Naive thymus-derived CD4-positive, alpha-beta T cell (primary cell): ENCODE measurements around the gene GAL3ST3. TPM values are rescaled to one million over a fixed set of nuclear protein-coding genes. Genes with fewer than 3 reads are reported as not detected.
"Not testable (repeated sequence)": the region's sequence is repeated elsewhere in the genome, so short reads cannot be mapped to it uniquely, and the experiment has no call there.

Source experiments
- ATAC-seq: fragments of 150-1000 bp; cut with Tn5 transposase; 2 replicates; pipeline ENCODE4 v1.10.0; 2021; ENCODE audit warnings: mild to moderate bottlenecking, moderate library complexity
- CTCF ChIA-PET: fragments of 350-600 bp; sonication (Branson Sonifier 250); formaldehyde crosslinking; loops from one replicate; lab custom pipeline; 2021; ENCODE audit warnings: antibody characterized with exemption; lab: Charles Lee
- POLR2A ChIA-PET: fragments of 350-600 bp; sonication (Branson Sonifier 250); formaldehyde crosslinking; loops from one replicate; lab custom pipeline; 2021; ENCODE audit warnings: antibody characterized with exemption, inconsistent platforms; lab: Charles Lee
- DNase-seq, 9 donors: peaks; one replicate each; pipeline versions ENCODE4 v3.0.0 to v3.0.0-alpha.2; 2020 to 2022; ENCODE audit warnings: mixed read lengths in 1 of 9
- H3K27ac ChIP-seq: one replicate; pipeline ENCODE4 v1.7.0; 2013; ENCODE audit warnings: mild to moderate bottlenecking, low read depth, low read length, moderate library complexity
- H3K27me3 ChIP-seq, 2 donors: one replicate each; pipeline ENCODE4 v1.7.0; 2013; ENCODE audit warnings: low read length in 2 of 2, mild to moderate bottlenecking in 2 of 2, moderate library complexity in 2 of 2; ENCODE audit not compliant: control insufficient read depth in 2 of 2, insufficient read depth in 2 of 2
- H3K36me3 ChIP-seq, 3 experiments: 1 replicate in 2 of 3; 2 replicates in 1 of 3; pipeline ENCODE4 v1.7.0; 2013; ENCODE audit warnings: low read length in 3 of 3, mild to moderate bottlenecking in 3 of 3, moderate library complexity in 1 of 3; ENCODE audit not compliant: insufficient read depth in 3 of 3, control insufficient read depth in 2 of 3
- H3K4me1 ChIP-seq, 2 donors: one replicate each; pipeline ENCODE4 v1.7.0; 2013; ENCODE audit warnings: low read length in 2 of 2, mild to moderate bottlenecking in 2 of 2, moderate library complexity in 1 of 2; ENCODE audit not compliant: control insufficient read depth in 2 of 2, insufficient read depth in 2 of 2
- H3K4me3 ChIP-seq: 2 replicates; pipeline ENCODE4 v1.7.0; 2013; ENCODE audit warnings: mild to moderate bottlenecking, low read length
- H3K9me3 ChIP-seq, 3 experiments: 1 replicate in 2 of 3; 2 replicates in 1 of 3; pipeline ENCODE4 v1.7.0; 2013; ENCODE audit warnings: low read length in 3 of 3; ENCODE audit not compliant: control insufficient read depth in 2 of 3
- H3K27ac Mint-ChIP-seq, 9 donors: one replicate each; pipeline ENCODE4 v1.8.0; 2020 to 2022; ENCODE audit warnings: mixed read lengths in 9 of 9, mild to moderate bottlenecking in 8 of 9, moderate library complexity in 5 of 9, inconsistent platforms in 2 of 9
- H3K27me3 Mint-ChIP-seq, 5 donors: one replicate each; pipeline ENCODE4 v1.8.0; 2021 to 2022; ENCODE audit warnings: mixed read lengths in 5 of 5, mild to moderate bottlenecking in 1 of 5
- H3K36me3 Mint-ChIP-seq, 5 donors: one replicate each; pipeline ENCODE4 v1.8.0; 2020 to 2022; ENCODE audit warnings: mixed read lengths in 5 of 5, mild to moderate bottlenecking in 3 of 5, inconsistent platforms in 1 of 5
- H3K4me1 Mint-ChIP-seq, 7 donors: one replicate each; pipeline ENCODE4 v1.8.0; 2020 to 2022; ENCODE audit warnings: mixed read lengths in 7 of 7, mild to moderate bottlenecking in 3 of 7, inconsistent platforms in 1 of 7
- H3K4me3 Mint-ChIP-seq, 10 donors: one replicate each; pipeline ENCODE4 v1.8.0; 2020 to 2022; ENCODE audit warnings: mild to moderate bottlenecking in 10 of 10, mixed read lengths in 10 of 10, moderate library complexity in 6 of 10, inconsistent platforms in 2 of 10
- H3K9me3 Mint-ChIP-seq, 11 donors: one replicate each; pipeline ENCODE4 v1.8.0; 2020 to 2022; ENCODE audit warnings: mixed read lengths in 11 of 11, mild to moderate bottlenecking in 4 of 11, inconsistent platforms in 1 of 11, moderate library complexity in 1 of 11
- intact Hi-C, 2 donors: fragments of 100-400 bp; cut with micrococcal nuclease; formaldehyde crosslinking; loops; one replicate each; pipeline ENCODE4 v1.15.1; 2023
- polyA plus RNA-seq, 2 donors: library from polyadenylated mRNA; unstranded; fragments of 300-500 nt; fragmentation: Illumina TruSeq; gene quantifications; one replicate each; pipeline ENCODE4 v1.2.3, GENCODE V29; 2021
- total RNA-seq, 6 experiments: library from RNA in 5 of 6; stranded (reverse) in 5 of 6; gene quantifications; 1 replicate in 5 of 6; 2 replicates in 1 of 6; pipeline ENCODE4 v1.2.3 and lab custom pipeline; 2021 to 2026

Gene GAL3ST3
- total and polyA plus RNA-seq, 7 experiments from 2014 or later = not detected

DNA sequence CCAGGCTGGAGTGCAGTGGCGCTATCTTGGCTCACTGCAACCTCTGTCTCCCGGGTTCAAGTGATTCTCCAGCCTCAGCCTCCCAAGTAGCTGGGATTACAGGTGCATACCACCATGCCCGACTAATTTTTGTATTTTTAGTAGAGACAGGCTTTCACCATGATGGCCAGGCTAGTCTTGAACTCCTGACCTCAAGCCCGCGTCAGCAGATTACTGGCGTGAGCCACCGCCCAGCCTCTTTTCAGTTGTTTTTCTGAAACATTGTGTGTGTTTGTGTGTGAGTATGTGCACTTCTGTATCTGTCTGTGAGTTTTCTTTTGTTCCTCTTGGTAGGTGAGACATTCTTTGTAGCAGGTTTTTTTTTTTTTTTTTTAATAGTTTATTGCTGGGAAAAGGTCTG, 30.0 kb upstream of the GAL3ST3 start:
- H3K9me3 ChIP-seq, DNase-seq, H3K27me3 ChIP-seq, intact Hi-C loops, H3K9me3 Mint-ChIP-seq, H3K27me3 Mint-ChIP-seq, H3K4me3 ChIP-seq, ATAC-seq: not testable (repeated sequence)
- H3K4me1 Mint-ChIP-seq = peaks cover 58 to 95% (median 81%) of the 10 kb centered on the region in 7 donors
- H3K36me3 ChIP-seq = peaks cover 0 to 28% (median 0%) of the 10 kb centered on the region in 3 experiments
- ChIA-PET CTCF (interaction anchor here (0.8 to 1.6 kb wide), 4 partner anchors 8 to 55 kb away, joined by 3 to 8 read pairs (median 4); no protein-coding TSS in a partner anchor), POLR2A (interaction anchor here (0.6 to 7.9 kb wide), 10 partner anchors 8 to 967 kb away, joined by 3 to 139 read pairs (median 6); partner anchors contain the start of genes PACS1 and SF3B2)
- peaks cover 0 to 40% (median 26%) of the 10 kb centered on the region in 5 donors for H3K36me3 Mint-ChIP-seq
- H3K27ac ChIP-seq = peak overlapping the region; percentile 80
- H3K4me3 Mint-ChIP-seq = peak overlapping the region; percentile 18 to 94 (median 79)
- peaks cover 43 to 59% of the 10 kb centered on the region in 2 donors for H3K4me1 ChIP-seq
- peak overlapping the region; percentile 60 to 100 (median 97) for H3K27ac Mint-ChIP-seq

DNA sequence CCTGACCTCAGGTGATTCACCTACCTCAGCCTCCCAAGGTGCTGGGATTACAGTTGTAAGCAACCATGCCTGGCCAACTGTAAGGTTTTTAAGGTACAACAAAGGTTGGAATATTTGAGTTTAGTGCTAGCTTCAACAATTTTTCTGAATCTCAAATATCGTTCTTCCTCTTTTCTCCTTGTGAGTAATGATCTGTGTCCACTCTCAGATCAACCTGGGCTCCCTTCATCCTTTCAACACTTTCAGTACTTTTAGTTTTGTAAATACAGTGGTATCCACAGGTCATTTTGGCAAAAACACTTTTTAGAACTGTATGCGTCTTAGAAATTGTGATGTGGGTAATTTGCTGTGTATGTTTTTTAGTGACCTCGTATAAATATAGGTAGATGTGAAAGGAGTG, 29.0 kb upstream of the GAL3ST3 start:
- peak overlapping the region in 8 of 10 donors; percentile 61 to 94 (median 85) for H3K4me3 Mint-ChIP-seq
- ATAC-seq = no peak
- Histone ChIP-seq H3K36me3 (peaks cover 0 to 33% (median 0%) of the 10 kb centered on the region in 3 experiments), H3K4me1 (peaks cover 40 to 52% of the 10 kb centered on the region in 2 donors), H3K27me3 (no peaks in the 10 kb centered on the region), H3K9me3 (no peaks in the 10 kb centered on the region), H3K27ac (peak overlapping the region; percentile 80), H3K4me3 (no peak overlapping the region)
- ChIA-PET CTCF (interaction anchor here (0.7 to 1.2 kb wide), 2 partner anchors 26 to 39 kb away, joined by 3 to 4 read pairs; partner anchors contain the start of gene SF3B2), POLR2A (interaction anchor here (0.7 to 7.9 kb wide), 6 partner anchors 7 to 62 kb away, joined by 3 to 139 read pairs (median 4); partner anchors contain the start of gene PACS1)
- no peaks in the 10 kb centered on the region for H3K27me3 Mint-ChIP-seq
- H3K27ac Mint-ChIP-seq = peak overlapping the region in 8 of 9 donors; percentile 93 to 100 (median 98)
- peaks cover 56 to 95% (median 81%) of the 10 kb centered on the region in 7 donors for H3K4me1 Mint-ChIP-seq
- DNase-seq = no peak
- no peaks in the 10 kb centered on the region for H3K9me3 Mint-ChIP-seq
- H3K36me3 Mint-ChIP-seq = peaks cover 0 to 44% (median 34%) of the 10 kb centered on the region in 5 donors
- intact Hi-C loops = no loop called here

DNA sequence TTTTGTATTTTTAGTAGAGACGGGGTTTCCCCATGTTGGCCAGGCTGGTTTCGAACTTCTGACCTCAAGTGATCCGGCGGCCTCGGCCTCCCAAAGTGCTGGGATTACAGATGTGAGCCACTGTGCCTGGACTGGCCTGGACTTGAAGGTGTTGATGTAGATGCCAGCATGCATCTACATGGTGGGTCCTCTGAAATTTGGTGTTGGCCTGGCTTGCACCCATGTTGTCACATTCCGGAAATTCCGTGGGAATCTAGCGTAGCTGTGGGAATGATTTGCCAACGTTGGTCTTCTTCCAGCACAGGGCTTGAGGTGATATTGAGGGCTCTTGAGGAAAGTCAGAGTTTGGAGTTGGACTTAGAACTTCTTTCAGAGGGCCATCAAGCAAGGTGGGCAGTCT, 27.6 kb upstream of the GAL3ST3 start:
- CTCF ChIA-PET = interaction anchor here (0.6 to 1.7 kb wide), 5 partner anchors 8 to 59 kb away, joined by 3 to 6 read pairs (median 4); no protein-coding TSS in a partner anchor
- Mint-ChIP-seq H3K4me1 (peaks cover 61 to 95% (median 82%) of the 10 kb centered on the region in 7 donors), H3K4me3 (peak overlapping the region in 3 of 10 donors; percentile 7 to 86 (median 58)), H3K36me3 (peaks cover 0 to 54% (median 36%) of the 10 kb centered on the region in 5 donors), H3K9me3 (no peaks in the 10 kb centered on the region), H3K27ac (peak overlapping the region in 7 of 9 donors; percentile 65 to 100 (median 95)), H3K27me3 (no peaks in the 10 kb centered on the region)
- DNase-seq (no peak), ATAC-seq (no peak)
- Histone ChIP-seq H3K27me3 (no peaks in the 10 kb centered on the region), H3K9me3 (no peaks in the 10 kb centered on the region), H3K27ac (no peak overlapping the region), H3K4me3 (no peak overlapping the region), H3K36me3 (peaks cover 0 to 34% (median 0%) of the 10 kb centered on the region in 3 experiments), H3K4me1 (peaks cover 40 to 50% of the 10 kb centered on the region in 2 donors)
- POLR2A ChIA-PET = interaction anchor here (1.0 to 2.5 kb wide), 8 partner anchors 8 to 192 kb away, joined by 3 to 12 read pairs (median 4); partner anchors contain the start of gene SF3B2
- intact Hi-C loops = no loop called here

DNA sequence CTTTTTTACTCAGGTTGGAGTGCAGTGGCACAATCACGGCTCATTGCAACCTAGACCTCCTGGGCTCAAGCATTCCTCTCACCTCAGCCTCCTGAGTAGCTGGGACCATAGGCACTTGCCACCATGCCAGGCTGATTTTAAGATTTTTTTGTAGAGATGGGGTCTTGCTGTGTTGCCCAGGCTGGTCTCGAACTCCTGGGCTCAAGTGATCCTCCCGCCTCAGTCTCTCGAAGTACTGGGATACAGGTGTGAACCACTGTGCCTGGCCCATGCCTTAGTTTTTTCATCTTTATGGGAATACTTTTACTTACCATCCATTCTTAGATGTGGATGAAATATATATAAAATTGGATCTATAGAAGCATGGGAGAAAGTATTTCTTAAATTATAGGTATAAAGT, 26.3 kb upstream of the GAL3ST3 start:
- Mint-ChIP-seq H3K27ac (peak overlapping the region in 5 of 9 donors; percentile 8 to 59 (median 43)), H3K27me3 (no peaks in the 10 kb centered on the region), H3K4me1 (peaks cover 52 to 84% (median 69%) of the 10 kb centered on the region in 7 donors), H3K4me3 (peak overlapping the region in 1 of 10 donors; percentile 25), H3K36me3 (peaks cover 0 to 54% (median 36%) of the 10 kb centered on the region in 5 donors), H3K9me3 (no peaks in the 10 kb centered on the region)
- no peak overlapping the region for H3K27ac ChIP-seq
- H3K4me1 ChIP-seq = peaks cover 29 to 41% of the 10 kb centered on the region in 2 donors
- no peak for ATAC-seq
- H3K36me3 ChIP-seq = peaks cover 0 to 38% (median 0%) of the 10 kb centered on the region in 3 experiments
- POLR2A ChIA-PET = interaction anchor here (1.5 to 2.5 kb wide), 2 partner anchors 13 to 38 kb away, joined by 4 to 12 read pairs; no protein-coding TSS in a partner anchor
- intact Hi-C loops = no loop called here
- CTCF ChIA-PET = interaction anchor here (0.9 to 1.6 kb wide), 2 partner anchors 51 to 58 kb away, joined by 3 read pairs; no protein-coding TSS in a partner anchor
- H3K4me3 ChIP-seq = no peak overlapping the region
- no peak for DNase-seq
- H3K27me3 ChIP-seq = no peaks in the 10 kb centered on the region
- no peaks in the 10 kb centered on the region for H3K9me3 ChIP-seq

DNA sequence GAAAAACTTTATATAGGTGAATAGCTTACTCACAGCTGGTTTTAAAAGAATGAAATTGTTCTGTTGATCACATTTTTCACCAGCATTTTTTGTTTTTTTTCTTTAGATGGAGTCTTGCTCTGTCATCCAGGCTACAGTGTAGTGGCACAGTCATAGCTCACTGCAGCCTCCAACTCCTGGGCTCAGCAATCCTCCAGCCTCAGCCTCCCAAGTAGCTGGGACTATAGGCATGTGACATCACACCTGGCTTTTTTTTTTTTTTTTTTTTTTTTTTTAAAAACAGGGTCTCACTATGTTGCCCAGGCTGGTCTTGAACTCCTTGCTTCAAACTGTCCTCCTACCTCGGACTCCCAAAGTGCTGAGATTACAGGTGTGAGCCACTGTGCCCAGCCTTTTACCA, 24.7 kb upstream of the GAL3ST3 start:
- peaks cover 0 to 46% (median 36%) of the 10 kb centered on the region in 5 donors for H3K36me3 Mint-ChIP-seq
- intact Hi-C loops = loop anchor here in 1 of 2 donors (5.0 kb wide), 1 partner anchor 544 kb away; the partner anchor contains the start of gene RBM14

DNA sequence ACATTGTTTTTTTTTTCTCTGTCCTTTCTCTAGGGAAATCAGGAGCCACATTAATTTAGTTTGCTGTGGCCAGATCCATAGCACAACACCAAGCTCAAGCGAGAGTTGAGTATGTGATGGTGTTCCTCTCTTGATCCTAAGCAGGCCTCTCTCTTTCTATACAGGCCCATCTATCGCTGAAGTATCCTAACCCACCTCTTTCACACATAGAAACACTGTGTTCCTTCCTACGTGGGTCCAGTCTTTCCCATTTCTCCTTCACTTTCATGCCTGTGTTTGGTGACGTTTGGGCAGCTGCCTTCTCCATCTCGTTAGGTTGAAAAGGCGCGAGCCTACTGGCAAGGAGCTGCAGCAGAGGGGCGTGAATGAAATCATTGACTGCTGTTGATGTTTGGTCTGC, 23.6 kb upstream of the GAL3ST3 start:
- ChIA-PET CTCF (interaction anchor here (0.7 to 8.7 kb wide), 4 partner anchors 10 to 54 kb away, joined by 3 to 67 read pairs (median 3); no protein-coding TSS in a partner anchor), POLR2A (interaction anchor here (0.7 to 8.2 kb wide), 7 partner anchors 9 to 45 kb away, joined by 3 to 139 read pairs (median 7); partner anchors contain the start of gene SF3B2)
- ATAC-seq (no peak), DNase-seq (no peak)
- peaks cover 44 to 75% (median 61%) of the 10 kb centered on the region in 7 donors for H3K4me1 Mint-ChIP-seq
- Histone ChIP-seq H3K36me3 (peaks cover 4 to 36% (median 9%) of the 10 kb centered on the region in 3 experiments), H3K4me1 (peaks cover 23 to 24% of the 10 kb centered on the region in 2 donors), H3K27ac (peak overlapping the region; percentile 83), H3K27me3 (no peaks in the 10 kb centered on the region), H3K9me3 (no peaks in the 10 kb centered on the region), H3K4me3 (peak overlapping the region; percentile 69)
- peak overlapping the region; percentile 91 to 100 (median 98) for H3K4me3 Mint-ChIP-seq
- H3K9me3 Mint-ChIP-seq = peaks cover 0 to 3% (median 0%) of the 10 kb centered on the region in 11 donors
- peak overlapping the region; percentile 61 to 98 (median 95) for H3K27ac Mint-ChIP-seq
- H3K36me3 Mint-ChIP-seq = peaks cover 0 to 45% (median 31%) of the 10 kb centered on the region in 5 donors
- intact Hi-C loops = loop anchor here (1.0 to 5.0 kb wide), 2 partner anchors 9 to 545 kb away; partner anchors contain the start of gene RBM14 (in 1 of the 2)
- H3K27me3 Mint-ChIP-seq = no peaks in the 10 kb centered on the region

More for the DNA sequence above, 24.7 kb upstream of the GAL3ST3 start:
- CTCF ChIA-PET = interaction anchor here (1.2 kb wide), 1 partner anchor 10 kb away, joined by 3 read pairs; no protein-coding TSS in a partner anchor
- H3K9me3 ChIP-seq = no peaks in the 10 kb centered on the region
- H3K4me3 ChIP-seq = no peak overlapping the region
- POLR2A ChIA-PET = interaction anchor here (0.6 to 8.2 kb wide), 10 partner anchors 8 to 591 kb away, joined by 3 to 139 read pairs (median 6); partner anchors contain the start of gene SF3B2
- peaks cover 23 to 33% of the 10 kb centered on the region in 2 donors for H3K4me1 ChIP-seq
- H3K36me3 ChIP-seq = peaks cover 0 to 38% (median 6%) of the 10 kb centered on the region in 3 experiments
- H3K27me3 Mint-ChIP-seq = no peaks in the 10 kb centered on the region
- DNase-seq (no peak), ATAC-seq (no peak)
- H3K4me1 Mint-ChIP-seq = peaks cover 46 to 78% (median 61%) of the 10 kb centered on the region in 7 donors
- H3K4me3 Mint-ChIP-seq = peak overlapping the region in 9 of 10 donors; percentile 43 to 100 (median 97)
- peaks cover 0 to 3% (median 0%) of the 10 kb centered on the region in 11 donors for H3K9me3 Mint-ChIP-seq
- H3K27ac Mint-ChIP-seq = peak overlapping the region in 8 of 9 donors; percentile 42 to 98 (median 94)
- H3K27me3 ChIP-seq = no peaks in the 10 kb centered on the region
- H3K27ac ChIP-seq = peak overlapping the region; percentile 60
